K562 (cell line): ENCODE results near the gene ZNF26. TPM values are rescaled to one million over a fixed set of nuclear protein-coding genes. Genes with fewer than 3 reads are reported as not detected.

Experiments
- C11orf30 ChIP-seq: fragments of 450-650 bp; IDR thresholded peaks from 2 replicates; pipeline ENCODE4 v1.6.1; 2016; ENCODE audit warnings: low read depth, mild to moderate bottlenecking
- GTF2A2 ChIP-seq: IDR thresholded peaks from 2 replicates; pipeline ENCODE4 v1.6.1; 2016; ENCODE audit warnings: mild to moderate bottlenecking, missing genetic modification characterization, missing compliant biosample characterization
- PML ChIP-seq: IDR thresholded peaks from 2 replicates; pipeline ENCODE4 v1.6.1; 2012; ENCODE audit warnings: low read length, inconsistent platforms
- STAG1 ChIP-seq: sonication (generic); formaldehyde crosslinking; IDR thresholded peaks from 2 replicates; pipeline ENCODE4 v1.5.0; 2020; ENCODE audit warnings: missing genetic modification reagents, borderline replicate concordance
- THRB ChIP-seq: fragments of 450-650 bp; formaldehyde crosslinking; conservative IDR thresholded peaks from 2 replicates; pipeline ENCODE4 v1.4.0; 2022; ENCODE audit warnings: mild to moderate bottlenecking, missing genetic modification characterization
- ZNF407 ChIP-seq: fragments of 450-650 bp; IDR thresholded peaks from 2 replicates; pipeline ENCODE4 v1.6.1; 2016; ENCODE audit warnings: low read depth
- polyA plus RNA-seq, 8 experiments: library from polyadenylated mRNA; depleted of rRNA in 4 of 8; stranded (reverse) in 5 of 8; unstranded in 3 of 8; fragments of >200 nt; fragmentation: Nextera tagmentation in 2 of 8; fragmentation: Illumina TruSeq in 1 of 8; extraction: Ambion mirVana in 2 of 8; extraction: Trizol in 1 of 8; gene quantifications; 2 replicates each; pipeline versions ENCODE4 v1.2.1 to v1.2.3, GENCODE V29; 2011 to 2014; ENCODE audit warnings: inconsistent platforms in 1 of 8, missing spikeins in 1 of 8
- total RNA-seq, 7 experiments: library from RNA; depleted of rRNA in 6 of 7; stranded (reverse); fragments of >200 nt in 6 of 7; fragmentation: Illumina TruSeq in 2 of 7; extraction: Trizol in 2 of 7; gene quantifications; 2 replicates each; pipeline versions ENCODE4 v1.2.1 to v1.2.3, GENCODE V29; 2011 to 2021; ENCODE audit warnings: low replicate concordance in 1 of 7

The ZNF26 gene
- total and polyA plus RNA-seq, 9 of the 15 experiments (the other 6 are each of a cell fraction or from before 2014, with no cell fraction given), result 1.2 to 14.1 (median 8.0) TPM

GRCh38 chr12:133023566-133023965 lies 37.4 kb downstream of the ZNF26 start (continued):
- TF ChIP-seq ZNF407 (no peak), STAG1 (CRISPR knock-in tag) (no peak), GTF2A2 (tag) (no peak), PML (no peak), C11orf30 (no peak), THRB (CRISPR knock-in tag) (no peak)
